Calu3 (cell line): Measurements from ENCODE around the gene HDGF. TPM values are rescaled to one million over a fixed set of nuclear protein-coding genes. Genes with fewer than 3 reads are reported as not detected.

Experiments used
- BruUV-seq: library from RNA; stranded (reverse); fragments of 400-500 nt; replicated peaks from 2 replicates; lab custom pipeline; 2021; lab: Mats Ljungman, UMichigan
- CTCF ChIA-PET: fragments of 300-600 bp; sonication (Branson Sonifier 250); formaldehyde crosslinking; loops from one replicate; lab custom pipeline; 2022; ENCODE audit warnings: antibody characterized with exemption; lab: Charles Lee
- DNase-seq: peaks from one replicate; pipeline ENCODE4 v3.0.0; 2022
- H3K27ac Mint-ChIP-seq: one replicate; pipeline ENCODE4 v1.8.0; 2022; ENCODE audit warnings: mixed read lengths; ENCODE audit not compliant: unreplicated experiment
- H3K27me3 Mint-ChIP-seq: one replicate; pipeline ENCODE4 v1.8.0; 2022; ENCODE audit warnings: mixed read lengths; ENCODE audit not compliant: unreplicated experiment
- H3K36me3 Mint-ChIP-seq: one replicate; pipeline ENCODE4 v1.8.0; 2022; ENCODE audit warnings: mild to moderate bottlenecking, moderate library complexity, mixed read lengths; ENCODE audit not compliant: insufficient read depth, unreplicated experiment
- H3K4me1 Mint-ChIP-seq: one replicate; pipeline ENCODE4 v1.8.0; 2022; ENCODE audit warnings: mild to moderate bottlenecking, low read depth, mixed read lengths; ENCODE audit not compliant: unreplicated experiment
- H3K4me3 Mint-ChIP-seq: one replicate; pipeline ENCODE4 v1.8.0; 2022; ENCODE audit warnings: mild to moderate bottlenecking, low read depth, moderate library complexity, mixed read lengths; ENCODE audit not compliant: unreplicated experiment
- H3K9me3 Mint-ChIP-seq: one replicate; pipeline ENCODE4 v1.8.0; 2022; ENCODE audit warnings: low read depth, mixed read lengths; ENCODE audit not compliant: unreplicated experiment
- intact Hi-C: fragments of 100-400 bp; cut with micrococcal nuclease; formaldehyde crosslinking; loops from one replicate; pipeline ENCODE4 v1.10.0; 2022; ENCODE audit not compliant: unreplicated experiment
- total RNA-seq: library from RNA; stranded (reverse); gene quantifications from 2 replicates; pipeline ENCODE4 v1.2.3, GENCODE V29; 2022
- TF ChIP-seq, protein P1 (sequence below): fragments of 200-600 bp; IDR thresholded peaks from one replicate; pipeline ENCODE4 v1.8.0; 2022; ENCODE audit warnings: antibody characterized with exemption; ENCODE audit not compliant: unreplicated experiment

The HDGF gene
- total RNA-seq, 1 experiment from 2014 or later, result 470 TPM

DNA sequence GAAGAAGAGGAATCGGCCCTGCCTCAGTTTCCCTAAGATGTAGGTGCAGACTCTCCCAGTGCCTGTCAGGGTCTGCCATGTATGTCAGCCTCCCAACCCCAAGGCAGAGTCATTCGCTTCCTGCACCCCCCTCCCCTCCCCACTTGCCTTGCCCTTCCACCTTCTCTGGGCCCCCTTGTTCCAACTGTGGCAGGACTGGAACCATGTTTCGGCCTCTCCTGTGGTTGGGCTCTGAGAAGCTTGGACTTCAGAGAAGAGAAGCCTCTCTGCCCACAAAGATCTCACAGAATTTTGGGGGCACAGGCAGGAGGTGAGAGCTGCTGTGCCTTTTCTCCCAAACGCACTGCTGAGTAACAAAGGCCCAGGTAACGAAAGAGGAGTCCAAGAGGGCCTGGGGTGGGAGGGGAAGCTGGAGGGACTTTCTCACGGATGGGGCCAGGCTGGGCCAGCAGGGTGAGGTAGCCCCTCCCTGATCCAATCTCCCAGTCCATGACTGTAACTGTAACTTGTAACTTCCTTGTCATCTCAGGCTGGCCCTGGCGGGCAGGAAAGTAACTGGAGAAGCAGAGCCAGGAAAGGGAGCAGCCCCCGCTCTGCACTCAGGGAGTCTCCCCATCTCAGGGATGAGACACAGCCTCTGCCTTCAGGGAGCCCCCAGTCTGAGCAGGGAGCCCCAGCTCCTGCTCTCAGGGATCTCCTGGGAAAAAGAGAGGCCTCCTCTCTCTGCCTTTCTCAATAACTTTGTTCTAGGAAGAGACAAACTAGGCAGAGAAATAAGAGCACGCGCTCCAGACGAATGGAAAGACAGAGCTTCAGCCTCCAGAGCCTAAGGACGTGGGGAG, 57.4 kb downstream of the HDGF start:
- intact Hi-C loops, result loop anchor here (1.0 kb wide), 1 partner anchor 32 kb away; no protein-coding TSS in a partner anchor
- no peaks in the 10 kb centered on the region for H3K27me3 Mint-ChIP-seq
- peak overlapping the region; percentile 39 for H3K4me3 Mint-ChIP-seq
- BruUV-seq, result no TSS peak
- H3K27ac Mint-ChIP-seq, result no peak overlapping the region
- no peaks in the 10 kb centered on the region for H3K9me3 Mint-ChIP-seq
- CTCF ChIA-PET, result interaction anchor here (1.4 to 7.2 kb wide), 3 partner anchors 13 to 166 kb away, joined by 3 to 130 read pairs (median 8); partner anchors contain the start of gene CRABP2
- peaks cover 44% of the 10 kb centered on the region for H3K4me1 Mint-ChIP-seq
- TF ChIP-seq, protein P1, sequence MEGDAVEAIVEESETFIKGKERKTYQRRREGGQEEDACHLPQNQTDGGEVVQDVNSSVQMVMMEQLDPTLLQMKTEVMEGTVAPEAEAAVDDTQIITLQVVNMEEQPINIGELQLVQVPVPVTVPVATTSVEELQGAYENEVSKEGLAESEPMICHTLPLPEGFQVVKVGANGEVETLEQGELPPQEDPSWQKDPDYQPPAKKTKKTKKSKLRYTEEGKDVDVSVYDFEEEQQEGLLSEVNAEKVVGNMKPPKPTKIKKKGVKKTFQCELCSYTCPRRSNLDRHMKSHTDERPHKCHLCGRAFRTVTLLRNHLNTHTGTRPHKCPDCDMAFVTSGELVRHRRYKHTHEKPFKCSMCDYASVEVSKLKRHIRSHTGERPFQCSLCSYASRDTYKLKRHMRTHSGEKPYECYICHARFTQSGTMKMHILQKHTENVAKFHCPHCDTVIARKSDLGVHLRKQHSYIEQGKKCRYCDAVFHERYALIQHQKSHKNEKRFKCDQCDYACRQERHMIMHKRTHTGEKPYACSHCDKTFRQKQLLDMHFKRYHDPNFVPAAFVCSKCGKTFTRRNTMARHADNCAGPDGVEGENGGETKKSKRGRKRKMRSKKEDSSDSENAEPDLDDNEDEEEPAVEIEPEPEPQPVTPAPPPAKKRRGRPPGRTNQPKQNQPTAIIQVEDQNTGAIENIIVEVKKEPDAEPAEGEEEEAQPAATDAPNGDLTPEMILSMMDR, result no peak
- peak; percentile 69 for DNase-seq
- H3K36me3 Mint-ChIP-seq, result peaks cover 5% of the 10 kb centered on the region

DNA sequence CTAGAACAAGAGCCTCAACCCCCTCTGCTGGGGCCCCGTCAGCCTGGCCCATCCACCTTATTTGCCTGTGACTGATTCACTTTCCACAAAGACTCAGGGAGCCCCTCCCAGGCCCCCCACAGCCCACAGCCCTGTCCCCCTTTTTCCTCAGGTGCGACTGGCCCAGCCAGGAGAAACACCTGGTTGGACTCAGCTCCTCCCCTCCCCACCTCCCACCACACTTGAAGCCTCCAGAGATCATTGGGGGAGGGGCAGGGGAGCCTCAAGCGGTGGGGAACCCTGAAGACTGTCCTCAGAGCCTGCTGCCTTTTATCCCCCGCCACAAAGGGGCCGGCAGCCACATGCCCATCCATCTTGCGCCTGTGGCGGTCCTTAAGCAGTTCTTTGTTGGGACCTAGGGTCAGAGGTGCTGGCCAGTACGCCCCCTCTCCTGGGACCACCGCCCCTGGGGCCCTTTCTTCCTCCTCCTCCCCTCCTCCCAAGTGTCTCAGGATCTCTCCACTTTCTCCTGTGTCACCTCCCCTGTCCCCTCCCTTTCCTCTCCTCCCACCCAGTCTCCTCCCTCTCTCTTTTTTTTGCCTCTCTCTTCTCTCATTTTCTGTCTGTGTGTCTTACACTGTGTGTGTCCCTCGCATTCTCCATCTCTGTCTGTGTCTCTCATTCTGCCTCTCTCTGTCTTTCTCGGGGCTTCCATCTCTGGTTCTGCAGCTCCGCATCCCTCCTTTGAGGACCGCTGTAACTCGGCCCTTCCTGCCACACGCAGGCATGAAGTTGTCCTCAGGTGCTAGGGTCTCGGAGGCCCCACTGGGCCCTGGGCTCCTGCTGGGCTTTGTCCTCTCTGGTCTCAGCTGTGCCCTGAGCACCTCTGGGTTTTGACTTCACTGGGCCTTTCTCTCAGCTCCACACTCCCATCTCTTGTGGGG, 58.3 kb downstream of the HDGF start:
- peak; percentile 73 for DNase-seq
- no peaks in the 10 kb centered on the region for H3K9me3 Mint-ChIP-seq
- no TSS peak for BruUV-seq
- H3K4me1 Mint-ChIP-seq, result peaks cover 44% of the 10 kb centered on the region
- H3K4me3 Mint-ChIP-seq, result peak overlapping the region; percentile 39
- H3K36me3 Mint-ChIP-seq, result no peaks in the 10 kb centered on the region
- H3K27ac Mint-ChIP-seq, result no peak overlapping the region
- CTCF ChIA-PET, result interaction anchor here (0.6 to 7.2 kb wide), 4 partner anchors 14 to 167 kb away, joined by 3 to 130 read pairs (median 6); partner anchors contain the start of gene CRABP2
- H3K27me3 Mint-ChIP-seq, result no peaks in the 10 kb centered on the region
- intact Hi-C loops, result loop anchor here (1.0 kb wide), 1 partner anchor 33 kb away; no protein-coding TSS in a partner anchor
- TF ChIP-seq, protein P1, result no peak

GRCh38 chr1:156692441-156692924, 59.0 kb downstream of the HDGF start:
- CTCF ChIA-PET, result interaction anchor here (1.1 to 7.2 kb wide), 4 partner anchors 9 to 35 kb away, joined by 3 to 199 read pairs (median 82); partner anchors contain the start of genes CRABP2, ISG20L2 and METTL25B
- H3K4me3 Mint-ChIP-seq, result peak overlapping the region; percentile 39
- intact Hi-C loops, result no loop called here
- peak overlapping the region; percentile 3 for H3K27ac Mint-ChIP-seq
- H3K4me1 Mint-ChIP-seq, result peaks cover 44% of the 10 kb centered on the region
- TF ChIP-seq, protein P1, result no peak
- no peaks in the 10 kb centered on the region for H3K36me3 Mint-ChIP-seq
- BruUV-seq, result no TSS peak
- DNase-seq, result no peak
- no peaks in the 10 kb centered on the region for H3K9me3 Mint-ChIP-seq
- no peaks in the 10 kb centered on the region for H3K27me3 Mint-ChIP-seq

Other genes with a start within 250 kb of the HDGF start
- 66.2 and 93.6 TPM in 2 replicates for gene IQGAP3, start 179.1 kb downstream of the HDGF start, total RNA-seq
- gene TTC24, start 172.0 kb downstream of the HDGF start, total RNA-seq, result not detected in 2 replicates
- gene NAXE, start 159.9 kb downstream of the HDGF start, total RNA-seq, result 129 and 143 TPM in 2 replicates
- gene GPATCH4, start 150.2 kb downstream of the HDGF start, total RNA-seq, result 52.4 and 57.0 TPM in 2 replicates
- 0.27 TPM in 1 of 2 replicates, not detected in the other for gene HAPLN2, start 132.3 kb downstream of the HDGF start, total RNA-seq
- gene BCAN, start 109.6 kb downstream of the HDGF start, total RNA-seq, result not detected in 2 replicates
- gene NES, start 74.3 kb downstream of the HDGF start, total RNA-seq, result 6.1 and 7.4 TPM in 2 replicates
- gene CRABP2, start 46.1 kb downstream of the HDGF start, total RNA-seq, result 17.6 and 27.3 TPM in 2 replicates
- 52.7 and 63.8 TPM in 2 replicates for gene METTL25B, start 23.2 kb downstream of the HDGF start, total RNA-seq
- gene ISG20L2, start 22.9 kb downstream of the HDGF start, total RNA-seq, result 60.9 and 61.6 TPM in 2 replicates
- 130 and 138 TPM in 2 replicates for gene MRPL24, start 10.6 kb downstream of the HDGF start, total RNA-seq
- gene PRCC, start 15.9 kb upstream of the HDGF start, total RNA-seq, result 72.8 and 80.4 TPM in 2 replicates
- 2.9 and 3.1 TPM in 2 replicates for gene SH2D2A, start 65.2 kb upstream of the HDGF start, total RNA-seq
- gene INSRR, start 107.4 kb upstream of the HDGF start, total RNA-seq, result not detected in 2 replicates
- not detected in 2 replicates for gene NTRK1, start 109.2 kb upstream of the HDGF start, total RNA-seq
- 3.0 and 3.2 TPM in 2 replicates for gene PEAR1, start 142.0 kb upstream of the HDGF start, total RNA-seq
- gene LRRC71, start 169.0 kb upstream of the HDGF start, total RNA-seq, result not detected in 2 replicates